ENCODE results near the gene HS6ST2.
"Not testable (repeated sequence)": the region's sequence is repeated elsewhere in the genome, so short reads cannot be mapped to it uniquely, and the experiment has no call there.

Gene HS6ST2

DNA sequence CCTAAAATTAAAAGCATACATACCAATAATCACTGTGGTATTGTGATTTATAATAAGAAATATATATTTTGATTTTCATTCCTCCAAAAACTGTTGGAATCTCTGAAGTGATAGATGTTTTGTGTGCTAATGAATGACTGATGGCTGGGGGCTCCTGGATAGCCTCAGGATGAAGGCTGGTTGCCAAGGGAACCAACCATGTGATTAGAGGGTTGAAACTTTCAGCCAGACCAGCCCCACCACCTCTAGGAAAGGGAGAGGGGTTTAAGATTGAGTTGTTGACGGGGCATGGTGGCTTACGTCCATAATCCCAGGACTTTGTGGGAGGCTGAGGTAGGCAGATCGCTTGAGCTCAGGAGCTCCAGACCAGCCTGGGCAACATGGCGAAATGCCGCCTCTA is 34.0 kb downstream of the HS6ST2 start:
- Histone ChIP-seq H3K9me3 (ENCODE audit: low read length) (no peaks in the 10 kb centered on the region), H3K9ac (ENCODE audit: low read length) (no peak overlapping the region), H3K4me3 (ENCODE audit: low read depth in 1 of 2, low read length in 2 of 2) (no peak overlapping the region), H3K36me3 (ENCODE audit: insufficient read depth, low read length) (no peaks in the 10 kb centered on the region), H3K27ac (ENCODE audit: low read depth, low read length) (no peak overlapping the region), H3K4me1 (ENCODE audit: insufficient read depth, low read length) (no peaks in the 10 kb centered on the region), H3K27me3 (ENCODE audit: control insufficient read depth in 1 of 2, insufficient read depth in 2 of 2, low read length in 2 of 2) (peaks cover 0 to 4% of the 10 kb centered on the region in 2 donors)

DNA sequence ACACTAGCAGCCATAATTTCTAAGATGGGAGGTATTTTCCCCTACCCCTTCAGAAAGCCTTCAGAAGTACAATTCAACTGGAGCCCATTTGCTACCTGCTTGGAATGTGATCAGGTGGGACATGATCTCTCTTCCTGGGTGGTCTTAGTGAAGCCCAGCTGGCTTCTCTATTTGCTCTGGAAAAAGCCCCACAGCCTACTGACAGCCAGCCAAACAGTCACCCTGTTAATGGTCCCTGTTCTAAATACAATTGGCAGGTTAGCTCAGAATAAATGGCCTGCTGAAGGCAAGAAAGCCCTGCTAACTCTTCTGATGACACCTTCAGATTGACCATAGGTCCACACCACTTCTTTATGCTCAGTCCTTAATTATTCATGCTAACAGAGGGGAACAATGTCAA is 39.9 kb downstream of the HS6ST2 start:
- no peaks in the 10 kb centered on the region for H3K4me1 ChIP-seq (ENCODE audit: insufficient read depth, low read length)
- no peaks in the 10 kb centered on the region for H3K27me3 ChIP-seq (ENCODE audit: control insufficient read depth in 1 of 2, insufficient read depth in 2 of 2, low read length in 2 of 2)
- no peaks in the 10 kb centered on the region for H3K36me3 ChIP-seq (ENCODE audit: insufficient read depth, low read length)
- no peak overlapping the region for H3K9ac ChIP-seq (ENCODE audit: low read length)
- no peak overlapping the region for H3K4me3 ChIP-seq (ENCODE audit: low read depth in 1 of 2, low read length in 2 of 2)
- no peak overlapping the region for H3K27ac ChIP-seq (ENCODE audit: low read depth, low read length)
- no peaks in the 10 kb centered on the region for H3K9me3 ChIP-seq (ENCODE audit: low read length)

DNA sequence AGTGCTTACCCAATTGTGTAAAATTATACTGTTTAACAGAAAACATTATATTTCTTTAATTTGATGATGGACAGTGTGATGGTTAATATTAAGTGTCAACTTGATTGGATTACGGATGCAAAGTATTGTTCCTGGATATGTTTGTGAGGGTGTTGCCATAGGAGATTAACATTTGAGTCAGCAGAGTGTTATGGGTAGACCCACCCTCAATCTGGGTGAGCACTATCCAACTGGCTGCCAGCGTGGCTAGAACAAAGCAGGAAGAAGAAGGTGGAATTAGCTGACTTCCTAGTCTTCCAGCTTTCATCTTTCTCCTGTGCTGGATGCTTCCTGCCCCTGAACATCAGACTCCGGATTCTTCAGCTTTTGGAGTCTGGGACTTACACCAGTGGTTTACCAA is 42.1 kb downstream of the HS6ST2 start:
- Histone ChIP-seq H3K27ac (ENCODE audit: low read depth, low read length) (no peak overlapping the region), H3K9me3 (ENCODE audit: low read length) (no peaks in the 10 kb centered on the region), H3K4me3 (ENCODE audit: low read depth in 1 of 2, low read length in 2 of 2) (no peak overlapping the region), H3K36me3 (ENCODE audit: insufficient read depth, low read length) (no peaks in the 10 kb centered on the region), H3K27me3 (ENCODE audit: control insufficient read depth in 1 of 2, insufficient read depth in 2 of 2, low read length in 2 of 2) (no peaks in the 10 kb centered on the region), H3K4me1 (ENCODE audit: insufficient read depth, low read length) (no peaks in the 10 kb centered on the region), H3K9ac (ENCODE audit: low read length) (no peak overlapping the region)

DNA sequence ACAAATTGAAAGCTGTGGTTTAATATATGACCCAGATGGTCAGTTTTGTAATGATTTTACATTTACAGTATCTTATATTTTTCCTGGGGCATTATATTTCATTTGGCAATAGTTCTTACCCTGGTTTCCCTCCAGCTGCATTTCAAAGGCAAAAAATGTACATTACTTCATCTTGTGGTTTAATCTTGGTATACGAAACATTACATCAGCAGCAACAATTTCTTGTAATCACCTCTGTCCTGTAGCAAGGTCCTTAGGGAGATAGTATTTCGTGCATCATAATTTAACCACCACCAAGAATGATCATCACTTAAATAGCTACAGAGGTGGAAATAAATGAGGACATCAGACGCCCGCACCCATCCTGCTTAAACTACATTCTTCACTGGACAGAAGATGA is 48.8 kb downstream of the HS6ST2 start:
- no peak overlapping the region for H3K27ac ChIP-seq (ENCODE audit: low read depth, low read length)
- H3K9me3 ChIP-seq (ENCODE audit: low read length) = no peaks in the 10 kb centered on the region
- H3K4me3 ChIP-seq (ENCODE audit: low read depth in 1 of 2, low read length in 2 of 2) = no peak overlapping the region
- H3K4me1 ChIP-seq (ENCODE audit: insufficient read depth, low read length) = no peaks in the 10 kb centered on the region
- no peaks in the 10 kb centered on the region for H3K36me3 ChIP-seq (ENCODE audit: insufficient read depth, low read length)
- no peak overlapping the region for H3K9ac ChIP-seq (ENCODE audit: low read length)
- H3K27me3 ChIP-seq (ENCODE audit: control insufficient read depth in 1 of 2, insufficient read depth in 2 of 2, low read length in 2 of 2) = no peaks in the 10 kb centered on the region

DNA sequence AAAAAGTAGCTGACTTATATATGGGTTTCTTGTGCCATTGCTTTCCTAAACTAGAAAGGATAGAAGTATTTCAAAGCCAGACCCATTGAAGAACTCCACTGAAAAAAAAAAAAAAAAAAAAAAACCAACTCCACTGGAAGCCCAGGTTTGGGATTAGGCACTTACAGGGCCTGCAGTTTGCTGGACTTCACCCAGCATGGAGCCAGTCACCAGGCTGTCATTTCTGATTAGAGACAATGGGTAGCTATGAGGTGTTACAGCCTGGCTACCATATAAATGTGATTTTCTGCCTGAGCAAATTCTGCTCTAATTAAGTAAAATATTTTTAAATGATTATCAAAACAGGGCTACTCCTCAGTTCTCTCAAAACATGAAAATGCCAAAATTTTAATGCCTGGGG is 49.5 kb downstream of the HS6ST2 start:
- H3K4me1 ChIP-seq (ENCODE audit: insufficient read depth, low read length) = no peaks in the 10 kb centered on the region
- no peaks in the 10 kb centered on the region for H3K36me3 ChIP-seq (ENCODE audit: insufficient read depth, low read length)
- H3K27me3 ChIP-seq (ENCODE audit: control insufficient read depth in 1 of 2, insufficient read depth in 2 of 2, low read length in 2 of 2) = no peaks in the 10 kb centered on the region
- H3K9ac ChIP-seq (ENCODE audit: low read length) = no peak overlapping the region
- no peak overlapping the region for H3K4me3 ChIP-seq (ENCODE audit: low read depth in 1 of 2, low read length in 2 of 2)
- H3K9me3 ChIP-seq (ENCODE audit: low read length) = no peaks in the 10 kb centered on the region
- no peak overlapping the region for H3K27ac ChIP-seq (ENCODE audit: low read depth, low read length)

DNA sequence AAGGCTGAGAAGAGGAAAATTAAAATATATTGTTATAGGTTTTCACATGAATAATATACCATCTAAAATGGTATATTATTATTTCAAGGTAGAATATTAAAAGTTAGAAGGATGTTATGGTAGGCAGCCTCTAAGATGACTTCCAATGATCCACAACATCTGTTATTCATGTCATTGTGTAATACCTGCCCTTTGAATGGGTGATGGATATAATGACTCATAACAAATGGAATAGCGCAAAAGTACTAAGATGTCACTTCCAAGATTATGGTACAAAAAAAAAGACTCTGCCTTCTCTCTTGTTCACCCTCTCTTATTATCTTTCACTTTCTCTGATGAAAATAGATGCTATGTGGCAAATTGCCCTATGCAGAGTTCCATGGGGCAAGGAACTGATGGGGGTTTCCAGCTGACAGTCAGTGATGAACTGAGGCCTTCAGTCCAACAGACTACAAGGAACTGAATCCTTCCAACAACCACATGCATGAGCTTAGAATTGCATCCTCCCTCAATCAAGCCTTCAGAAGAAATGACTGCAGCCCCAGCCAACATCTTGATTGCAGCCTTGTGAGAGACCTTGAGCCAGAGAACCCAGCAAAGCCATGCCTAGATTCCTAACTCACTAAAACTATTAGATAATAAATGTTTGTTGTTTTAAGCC is 57.7 kb downstream of the HS6ST2 start:
- H3K27ac ChIP-seq (ENCODE audit: low read depth, low read length) = no peak overlapping the region
- no peaks in the 10 kb centered on the region for H3K4me1 ChIP-seq (ENCODE audit: insufficient read depth, low read length)
- H3K9ac ChIP-seq (ENCODE audit: low read length) = no peak overlapping the region
- no peak overlapping the region for H3K4me3 ChIP-seq (ENCODE audit: low read depth in 1 of 2, low read length in 2 of 2)
- H3K36me3 ChIP-seq (ENCODE audit: insufficient read depth, low read length) = no peaks in the 10 kb centered on the region
- H3K27me3 ChIP-seq (ENCODE audit: control insufficient read depth in 1 of 2, insufficient read depth in 2 of 2, low read length in 2 of 2) = no peaks in the 10 kb centered on the region
- H3K9me3 ChIP-seq (ENCODE audit: low read length) = no peaks in the 10 kb centered on the region

DNA sequence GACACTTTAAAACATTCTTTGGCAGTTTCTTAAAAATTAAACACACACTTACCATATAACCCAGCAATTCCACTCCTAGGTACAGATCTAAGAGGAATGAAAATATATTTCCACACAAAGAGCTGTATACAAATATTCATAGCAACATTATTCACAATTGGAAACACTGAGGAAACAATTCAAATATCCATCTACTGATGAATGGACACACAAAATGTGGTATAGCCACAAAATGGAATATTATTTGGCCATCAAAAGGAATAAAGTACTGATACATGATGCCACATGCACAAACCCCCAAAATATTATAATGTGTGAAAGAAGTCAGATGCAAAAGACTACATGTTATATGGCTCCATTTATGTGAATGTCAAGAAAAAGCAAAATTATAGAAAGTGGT is 70.9 kb downstream of the HS6ST2 start:
- Histone ChIP-seq H3K4me3 (ENCODE audit: low read depth in 1 of 2, low read length in 2 of 2) (no peak overlapping the region), H3K4me1 (ENCODE audit: insufficient read depth, low read length) (no peaks in the 10 kb centered on the region), H3K9ac (ENCODE audit: low read length) (no peak overlapping the region), H3K36me3 (ENCODE audit: insufficient read depth, low read length) (no peaks in the 10 kb centered on the region), H3K9me3 (ENCODE audit: low read length) (peaks cover 5% of the 10 kb centered on the region), H3K27ac (ENCODE audit: low read depth, low read length) (no peak overlapping the region), H3K27me3 (ENCODE audit: control insufficient read depth in 1 of 2, insufficient read depth in 2 of 2, low read length in 2 of 2) (no peaks in the 10 kb centered on the region)

DNA sequence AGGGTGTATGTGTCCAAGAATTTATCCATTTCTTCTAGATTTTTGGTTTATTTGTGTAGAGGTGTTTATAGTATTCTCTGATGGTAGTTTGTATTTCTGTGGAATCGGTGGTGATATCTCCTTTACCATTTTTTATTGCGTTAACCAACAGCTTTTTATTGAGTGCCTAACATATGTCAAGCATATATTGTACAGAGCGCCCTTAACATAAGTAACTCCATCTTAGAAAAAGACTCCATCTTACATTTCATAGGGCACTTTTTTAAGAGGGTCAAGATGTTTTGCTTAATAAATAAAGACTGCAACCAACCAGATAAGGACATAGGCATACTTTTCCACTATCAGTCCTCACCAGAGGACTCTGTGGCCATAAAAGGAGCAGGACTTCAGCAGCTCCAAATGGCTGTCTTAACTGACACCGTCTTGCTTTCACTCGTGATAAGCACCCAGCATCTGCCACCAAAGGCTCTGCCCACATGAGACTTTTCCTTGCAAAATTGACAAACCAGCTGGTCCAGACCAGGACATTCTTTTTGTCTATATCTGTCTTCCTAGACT is 75.0 kb downstream of the HS6ST2 start:
- Histone ChIP-seq H3K27me3 (ENCODE audit: control insufficient read depth in 1 of 2, insufficient read depth in 2 of 2, low read length in 2 of 2) (no peaks in the 10 kb centered on the region), H3K4me3 (ENCODE audit: low read depth in 1 of 2, low read length in 2 of 2) (no peak overlapping the region)

DNA sequence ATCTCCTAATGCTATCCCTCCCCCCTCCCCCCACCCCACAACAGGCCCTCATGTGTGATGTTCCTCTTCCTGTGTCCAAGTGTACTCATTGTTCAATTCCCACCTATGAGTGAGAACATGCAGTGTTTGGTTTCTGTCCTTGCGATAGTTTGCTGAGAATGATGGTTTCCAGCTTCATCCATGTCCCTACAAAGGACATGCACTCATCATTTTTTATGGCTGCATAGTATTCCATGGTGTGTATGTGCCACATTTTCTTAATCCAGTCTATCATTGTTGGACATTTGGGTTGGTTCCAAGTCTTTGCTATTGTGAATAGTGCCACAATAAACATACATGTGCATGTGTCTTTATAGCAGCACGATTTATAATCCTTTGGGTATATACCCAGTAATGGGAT is 77.7 kb downstream of the HS6ST2 start:
- H3K27me3 ChIP-seq (ENCODE audit: control insufficient read depth in 1 of 2, insufficient read depth in 2 of 2, low read length in 2 of 2); H3K4me3 ChIP-seq (ENCODE audit: low read depth in 1 of 2, low read length in 2 of 2); H3K36me3 ChIP-seq (ENCODE audit: insufficient read depth, low read length); H3K27ac ChIP-seq (ENCODE audit: low read depth, low read length); H3K4me1 ChIP-seq (ENCODE audit: insufficient read depth, low read length); H3K9ac ChIP-seq (ENCODE audit: low read length); H3K9me3 ChIP-seq (ENCODE audit: low read length): not testable (repeated sequence)

More for the DNA sequence above, 75.0 kb downstream of the HS6ST2 start:
- peaks cover 5% of the 10 kb centered on the region for H3K9me3 ChIP-seq (ENCODE audit: low read length)
- no peak overlapping the region for H3K27ac ChIP-seq (ENCODE audit: low read depth, low read length)
- no peak overlapping the region for H3K9ac ChIP-seq (ENCODE audit: low read length)
- no peaks in the 10 kb centered on the region for H3K4me1 ChIP-seq (ENCODE audit: insufficient read depth, low read length)
- no peaks in the 10 kb centered on the region for H3K36me3 ChIP-seq (ENCODE audit: insufficient read depth, low read length)

DNA sequence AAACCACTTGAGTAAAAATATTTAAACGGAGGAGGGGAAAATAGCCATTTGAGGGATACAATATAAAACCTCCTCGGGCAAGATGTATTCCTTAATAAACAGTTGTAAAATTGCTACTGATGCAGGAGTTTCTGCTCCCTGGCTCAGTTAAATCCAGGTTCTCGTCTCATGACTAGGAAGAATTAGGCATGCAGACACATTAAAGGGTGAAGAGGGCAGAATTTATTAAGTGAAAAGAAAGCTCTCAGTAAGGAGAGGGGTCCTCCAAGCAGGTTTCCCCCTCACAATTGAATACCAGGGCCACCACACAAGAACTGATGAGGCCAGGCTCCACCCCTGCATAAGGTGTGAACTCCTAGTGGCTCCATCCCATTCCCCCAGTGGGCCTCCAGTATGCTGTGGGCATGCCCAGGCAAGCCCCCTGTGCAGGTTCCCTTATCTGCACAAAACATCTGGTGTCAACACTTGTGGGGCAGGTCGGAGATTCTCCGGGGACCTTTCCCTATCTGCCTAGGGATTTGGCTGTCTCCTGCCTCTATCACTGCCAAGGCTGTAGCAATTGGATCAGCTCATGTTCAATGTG is 80.4 kb downstream of the HS6ST2 start:
- Histone ChIP-seq H3K27me3 (ENCODE audit: control insufficient read depth in 1 of 2, insufficient read depth in 2 of 2, low read length in 2 of 2) (no peaks in the 10 kb centered on the region), H3K4me3 (ENCODE audit: low read depth in 1 of 2, low read length in 2 of 2) (no peak overlapping the region), H3K9ac (ENCODE audit: low read length) (no peak overlapping the region), H3K36me3 (ENCODE audit: insufficient read depth, low read length) (no peaks in the 10 kb centered on the region), H3K9me3 (ENCODE audit: low read length) (no peaks in the 10 kb centered on the region), H3K27ac (ENCODE audit: low read depth, low read length) (no peak overlapping the region), H3K4me1 (ENCODE audit: insufficient read depth, low read length) (peaks cover 9% of the 10 kb centered on the region)

DNA sequence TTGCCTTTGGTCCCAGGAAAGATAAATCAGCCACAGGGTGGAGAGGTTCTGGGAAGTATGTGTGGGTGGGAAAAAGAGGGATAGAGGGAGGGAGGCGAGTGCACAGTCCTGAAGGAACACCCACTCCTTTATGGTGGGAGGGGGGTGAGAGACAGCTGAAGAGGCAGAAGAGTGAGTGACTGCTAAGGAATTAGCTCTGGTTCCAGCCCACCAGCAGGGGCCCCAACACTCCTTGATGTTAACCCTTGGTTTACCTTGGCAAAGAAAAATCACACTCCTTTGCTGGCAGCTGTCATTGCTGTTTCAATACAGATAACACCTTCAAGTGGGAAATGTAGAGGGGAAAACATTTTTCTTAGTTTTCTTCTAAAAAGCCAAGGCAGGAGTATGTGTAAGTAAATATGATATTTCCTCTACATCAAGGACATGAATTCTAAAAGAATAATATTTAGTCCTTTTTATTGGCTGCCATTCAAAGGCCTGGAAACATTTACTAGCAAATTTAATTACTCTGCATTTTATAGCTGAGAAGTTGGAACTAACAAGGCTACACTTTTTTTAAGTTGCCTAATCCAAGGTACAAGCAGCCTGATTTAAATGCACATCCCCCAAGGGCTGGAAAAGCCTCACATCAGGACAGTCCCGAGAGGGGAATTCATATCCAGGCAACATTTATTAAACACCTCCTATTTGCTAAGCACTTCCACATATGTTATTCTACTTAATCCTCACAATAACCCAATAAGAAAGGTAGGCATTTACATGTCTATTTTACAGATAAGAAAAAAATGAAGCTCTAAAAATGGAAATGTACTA is 81.7 kb downstream of the HS6ST2 start:
- Histone ChIP-seq H3K4me3 (ENCODE audit: low read depth in 1 of 2, low read length in 2 of 2) (no peak overlapping the region), H3K27ac (ENCODE audit: low read depth, low read length) (no peak overlapping the region), H3K36me3 (ENCODE audit: insufficient read depth, low read length) (no peaks in the 10 kb centered on the region), H3K9ac (ENCODE audit: low read length) (no peak overlapping the region), H3K27me3 (ENCODE audit: control insufficient read depth in 1 of 2, insufficient read depth in 2 of 2, low read length in 2 of 2) (no peaks in the 10 kb centered on the region), H3K4me1 (ENCODE audit: insufficient read depth, low read length) (peaks cover 9% of the 10 kb centered on the region), H3K9me3 (ENCODE audit: low read length) (no peaks in the 10 kb centered on the region)

Data from muscle layer of colon (tissue), 2 donors.